PC-9 (cell line): ENCODE data around the gene CD93.

Source experiments
- CTCF ChIP-seq: fragments of 200-600 bp; sonication (generic); conservative IDR thresholded peaks from 2 replicates; pipeline ENCODE4 v1.6.1; 2017; ENCODE audit warnings: mixed run types, antibody characterized with exemption, mild to moderate bottlenecking, moderate library complexity
- EZH2 ChIP-seq: fragments of 200-600 bp; sonication (generic); IDR thresholded peaks from 2 replicates; pipeline ENCODE4 v1.8.0; 2017; ENCODE audit warnings: antibody characterized with exemption, low read depth

- TF ChIP-seq CTCF (no peak), EZH2 (no peak)
Measured at GRCh38 chr20:23035731-23036130, 50.4 kb downstream of the CD93 start.
